Sigmoid colon (tissue), 7 donors: ENCODE measurements around the gene FAM43B. TPM values are rescaled to one million over a fixed set of nuclear protein-coding genes. Genes with fewer than 3 reads are reported as not detected.
"Not testable (repeated sequence)": the region's sequence is repeated elsewhere in the genome, so short reads cannot be mapped to it uniquely, and the experiment has no call there.

ENCODE experiments used
- DNase-seq: peaks from one replicate; pipeline ENCODE4 v3.0.0-alpha.2; 2019
- H3K27ac ChIP-seq, 4 donors: fragments of 200-600 bp; sonication (generic); one replicate each; pipeline ENCODE4 v1.5.1; 2016 to 2019; ENCODE audit warnings: mild to moderate bottlenecking in 1 of 4
- H3K27me3 ChIP-seq, 3 donors: fragments of 200-600 bp; sonication (generic); one replicate each; pipeline ENCODE4 v1.5.1; 2019; ENCODE audit warnings: mild to moderate bottlenecking in 1 of 3
- H3K36me3 ChIP-seq, 4 donors: fragments of 200-600 bp; sonication (generic); one replicate each; pipeline ENCODE4 v1.5.1; 2016 to 2019
- H3K4me1 ChIP-seq, 4 donors: fragments of 200-600 bp; sonication (generic); one replicate each; pipeline ENCODE4 v1.5.1; 2017 to 2019
- H3K4me3 ChIP-seq, 4 donors: fragments of 200-600 bp; sonication (generic); one replicate each; pipeline ENCODE4 v1.5.1; 2017 to 2019; ENCODE audit warnings: mild to moderate bottlenecking in 2 of 4, moderate library complexity in 1 of 4
- H3K9me3 ChIP-seq, 4 donors: fragments of 200-600 bp in 3 of 4; sonication (generic) in 3 of 4; one replicate each; pipeline versions ENCODE4 v1.5.1 to v1.6.1; 2013 to 2019
- EP300 ChIP-seq, 4 donors: sonication (generic); formaldehyde crosslinking; IDR thresholded peaks; one replicate each; pipeline ENCODE4 v1.6.1; 2017; ENCODE audit warnings: antibody characterized with exemption in 4 of 4
- POLR2A ChIP-seq, 2 donors: fragments of 450-650 bp; IDR thresholded peaks; one replicate each; pipeline ENCODE4 v1.6.1; 2016; ENCODE audit warnings: antibody characterized with exemption in 2 of 2, mild to moderate bottlenecking in 2 of 2, moderate library complexity in 2 of 2
- POLR2AphosphoS5 ChIP-seq, 4 donors: sonication (generic); formaldehyde crosslinking; IDR thresholded peaks; one replicate each; pipeline ENCODE4 v1.6.1; 2017; ENCODE audit warnings: antibody characterized with exemption in 4 of 4
- whole genome bisulfite sequencing, 2 donors: extraction: QIAGEN DNeasy Blood & Tissue Kit; methylation state at CpG; one replicate each; pipeline ENCODE4 v1.1.7; 2013; 5-methylcytosine and 5-hydroxymethylcytosine counted together
- intact Hi-C: fragments of 100-400 bp; cut with DNase I; formaldehyde crosslinking; loops from one replicate; pipeline ENCODE4 v1.15.1; 2023
- polyA plus RNA-seq, 3 donors: library from polyadenylated mRNA; stranded (reverse); fragments of 200-250 nt; gene quantifications; one replicate each; pipeline ENCODE4 v1.2.3, GENCODE V29; 2013
- total RNA-seq, 4 donors: library from RNA; depleted of rRNA; stranded (reverse); fragments of >200 nt; gene quantifications; one replicate each; pipeline ENCODE4 v1.1.0, GENCODE V29; 2016
- TF ChIP-seq, protein P1 (sequence below), 4 experiments: fragments of 450-650 bp in 3 of 4; fragments of 200-600 bp in 1 of 4; IDR thresholded peaks; one replicate each; pipeline ENCODE4 v1.5.1; 2016 to 2019; ENCODE audit warnings: antibody characterized with exemption in 4 of 4, mild to moderate bottlenecking in 3 of 4, moderate library complexity in 2 of 4
- donor health status: healthy with polysubstance abuse.
- donor health status: Bipolar disorder and iron deficiency.
- donor health status: healthy.

Gene FAM43B
- total and polyA plus RNA-seq, 7 donors = 0.23 to 1.7 (median 1.1) TPM; not detected in 1

DNA sequence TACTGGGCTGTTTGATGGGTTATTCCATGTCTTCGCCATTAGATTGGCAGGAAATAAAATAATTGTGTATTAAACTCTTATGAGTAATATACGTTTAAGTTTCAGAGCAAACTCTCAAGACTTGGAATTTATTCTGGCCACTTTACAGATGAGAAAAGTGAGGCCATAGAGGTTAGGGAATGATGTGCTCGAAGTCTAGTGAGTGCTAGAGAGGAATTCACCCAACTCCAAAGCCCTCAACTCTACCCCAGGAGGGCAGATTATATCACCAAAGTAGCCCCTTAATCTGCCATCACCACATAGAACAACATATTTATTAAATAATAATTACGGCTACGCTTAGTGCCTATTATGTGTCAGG, 44.0 kb upstream of the FAM43B start:
- peak overlapping the region; percentile 83 to 93 (median 88) for H3K27ac ChIP-seq
- no peaks in the 10 kb centered on the region for H3K27me3 ChIP-seq
- no peak for DNase-seq
- peak overlapping the region; percentile 68 to 96 (median 83) for H3K4me3 ChIP-seq
- H3K9me3 ChIP-seq = no peaks in the 10 kb centered on the region
- TF ChIP-seq POLR2A (IDR thresholded peaks at IDR 0.05) (no peak), EP300 (IDR thresholded peaks at IDR 0.05) (no peak), POLR2AphosphoS5 (IDR thresholded peaks at IDR 0.05) (no peak)
- TF ChIP-seq, protein P1, sequence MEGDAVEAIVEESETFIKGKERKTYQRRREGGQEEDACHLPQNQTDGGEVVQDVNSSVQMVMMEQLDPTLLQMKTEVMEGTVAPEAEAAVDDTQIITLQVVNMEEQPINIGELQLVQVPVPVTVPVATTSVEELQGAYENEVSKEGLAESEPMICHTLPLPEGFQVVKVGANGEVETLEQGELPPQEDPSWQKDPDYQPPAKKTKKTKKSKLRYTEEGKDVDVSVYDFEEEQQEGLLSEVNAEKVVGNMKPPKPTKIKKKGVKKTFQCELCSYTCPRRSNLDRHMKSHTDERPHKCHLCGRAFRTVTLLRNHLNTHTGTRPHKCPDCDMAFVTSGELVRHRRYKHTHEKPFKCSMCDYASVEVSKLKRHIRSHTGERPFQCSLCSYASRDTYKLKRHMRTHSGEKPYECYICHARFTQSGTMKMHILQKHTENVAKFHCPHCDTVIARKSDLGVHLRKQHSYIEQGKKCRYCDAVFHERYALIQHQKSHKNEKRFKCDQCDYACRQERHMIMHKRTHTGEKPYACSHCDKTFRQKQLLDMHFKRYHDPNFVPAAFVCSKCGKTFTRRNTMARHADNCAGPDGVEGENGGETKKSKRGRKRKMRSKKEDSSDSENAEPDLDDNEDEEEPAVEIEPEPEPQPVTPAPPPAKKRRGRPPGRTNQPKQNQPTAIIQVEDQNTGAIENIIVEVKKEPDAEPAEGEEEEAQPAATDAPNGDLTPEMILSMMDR (IDR thresholded peaks at IDR 0.05) = no peak
- intact Hi-C loops = loop anchor here (5.0 kb wide), 1 partner anchor 531 kb away; the partner anchor contains the start of gene PLA2G2A
- 62% methylated on average over 5 of the region's 5 CpGs for WGBS, 2 donors
- peaks cover 0 to 20% (median 0%) of the 10 kb centered on the region in 4 donors for H3K36me3 ChIP-seq
- peaks cover 0 to 48% (median 37%) of the 10 kb centered on the region in 4 donors for H3K4me1 ChIP-seq

DNA sequence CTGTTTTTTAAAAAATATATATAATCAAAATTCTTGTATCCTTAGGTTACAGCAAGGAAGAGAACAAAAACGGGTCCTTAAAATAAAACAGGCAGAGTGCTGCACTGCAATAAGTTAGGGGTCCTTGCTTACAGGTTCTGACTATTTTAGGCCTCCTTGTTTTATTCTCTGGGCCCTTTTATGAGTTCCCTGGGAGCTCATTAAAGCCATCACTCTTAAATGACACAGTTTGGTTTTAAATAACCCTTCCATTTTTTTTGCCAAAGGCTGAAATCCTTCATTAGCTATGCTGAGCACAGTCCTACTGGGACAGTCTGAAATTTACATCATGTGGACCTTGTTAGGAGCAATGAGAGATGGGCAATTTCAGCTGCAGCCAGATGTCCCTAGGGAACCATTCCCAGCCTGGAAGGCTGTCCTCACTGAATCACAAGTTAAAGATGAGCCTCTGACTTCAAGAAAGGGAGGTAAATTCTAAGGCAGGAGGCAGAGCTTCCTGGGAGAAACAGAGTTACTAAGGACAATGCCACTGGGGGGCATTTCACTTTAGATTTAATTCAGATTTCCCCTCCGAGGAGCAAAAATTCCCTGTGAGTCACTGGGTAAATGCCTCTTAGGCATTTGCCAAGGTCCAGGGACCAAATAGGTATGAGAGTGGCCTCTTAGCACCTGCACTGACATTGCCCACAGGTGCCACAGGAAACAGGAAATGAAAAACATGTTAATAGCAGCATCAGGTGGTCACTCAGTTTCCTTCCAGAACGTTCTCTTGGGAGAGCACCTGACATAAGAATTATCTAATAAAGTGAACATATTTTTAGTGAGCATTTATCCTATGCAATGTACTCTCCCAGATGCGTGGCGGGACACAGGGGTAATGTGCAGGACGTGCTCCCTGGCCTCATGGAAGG, 40.6 kb upstream of the FAM43B start:
- no peaks in the 10 kb centered on the region for H3K9me3 ChIP-seq
- DNase-seq = no peak
- no peak for TF ChIP-seq POLR2A (IDR thresholded peaks at IDR 0.05)
- no peak for TF ChIP-seq POLR2AphosphoS5 (IDR thresholded peaks at IDR 0.05)
- TF ChIP-seq, protein P1 (IDR thresholded peaks at IDR 0.05) = no peak
- no peak for TF ChIP-seq EP300 (IDR thresholded peaks at IDR 0.05)
- intact Hi-C loops = no loop called here
- no peak overlapping the region for H3K4me3 ChIP-seq
- no peak overlapping the region for H3K27ac ChIP-seq
- WGBS, 2 donors = 53 to 63% methylated on average over 6 of the region's 6 CpGs
- no peaks in the 10 kb centered on the region for H3K36me3 ChIP-seq
- H3K27me3 ChIP-seq = no peaks in the 10 kb centered on the region
- peaks cover 0 to 14% (median 8%) of the 10 kb centered on the region in 4 donors for H3K4me1 ChIP-seq

DNA sequence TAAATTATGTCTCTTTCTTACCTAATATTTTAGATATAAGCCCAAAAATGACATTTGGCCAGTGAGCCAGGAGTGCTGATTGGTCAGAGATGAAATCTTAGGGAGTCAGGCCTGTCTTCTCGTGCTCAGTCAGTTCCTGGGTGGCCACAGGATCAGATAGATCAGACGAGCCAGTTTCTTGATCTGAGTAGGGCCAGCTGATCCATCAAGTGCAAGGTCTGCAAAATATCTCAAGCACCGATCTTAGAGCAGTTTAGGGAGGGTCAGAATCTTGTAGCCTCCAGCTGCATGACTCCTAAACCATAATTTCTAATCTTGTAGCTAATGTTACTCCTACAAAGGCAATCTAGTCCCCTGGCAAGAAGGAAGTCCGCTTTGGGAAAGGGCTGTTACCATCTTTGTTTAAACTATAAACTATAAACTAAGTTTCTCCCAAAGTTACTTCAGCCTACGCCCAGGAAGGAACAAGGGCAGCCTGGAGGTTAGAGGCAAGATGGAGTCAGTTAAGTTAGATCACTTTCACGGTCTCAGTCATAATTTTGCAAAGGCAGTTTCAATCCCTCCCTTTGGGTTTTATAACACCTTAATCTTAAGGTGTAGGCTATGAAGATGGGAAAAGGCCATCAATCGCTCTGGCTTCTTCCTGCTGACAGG, 32.6 kb upstream of the FAM43B start:
- whole genome bisulfite sequencing, 2 donors = 32 to 56% methylated on average over 7 of the region's 7 CpGs
- not testable (repeated sequence) for H3K27ac ChIP-seq

DNA sequence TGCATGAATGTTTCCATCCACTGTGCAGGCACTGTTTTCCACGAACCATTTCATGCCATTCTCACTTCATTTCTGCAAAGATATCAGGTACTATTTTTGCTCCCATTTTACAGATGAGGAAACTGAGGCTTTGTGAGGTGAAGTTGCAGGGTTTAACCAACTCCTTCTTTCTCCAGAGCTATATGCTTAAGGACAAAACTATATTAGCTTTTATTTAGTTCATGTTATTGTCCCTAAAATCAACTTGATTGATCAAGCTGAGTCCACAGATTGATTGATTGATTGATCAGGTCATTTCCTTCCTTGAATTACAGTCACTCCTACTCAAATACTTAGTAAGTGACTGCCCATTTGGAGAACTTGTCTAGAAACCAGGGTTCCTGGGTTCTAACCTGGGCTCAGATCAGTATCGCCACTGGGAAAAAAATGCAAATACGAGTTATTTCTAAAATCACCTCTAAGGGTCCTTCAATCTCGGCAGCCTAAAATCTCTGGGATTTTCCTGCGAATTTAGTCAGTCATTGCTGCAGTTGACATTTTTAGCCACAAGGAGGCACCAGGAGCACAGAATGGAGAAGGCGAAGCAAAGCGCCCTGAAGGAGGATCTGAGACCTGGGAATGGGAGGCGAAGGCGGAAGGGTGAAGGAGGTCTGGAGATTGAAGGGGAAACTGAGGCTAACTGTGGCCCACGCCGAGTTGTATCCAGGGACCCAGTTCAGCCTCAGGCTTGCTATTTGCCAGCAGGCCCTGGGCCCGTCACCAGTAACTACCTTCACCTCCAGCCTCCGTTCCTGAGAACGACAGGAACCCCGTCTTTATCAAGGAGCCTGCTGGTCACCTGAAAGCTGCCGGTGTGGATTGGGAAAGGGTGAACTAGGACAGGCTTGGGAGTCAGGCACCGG, 30.2 kb upstream of the FAM43B start:
- no peaks in the 10 kb centered on the region for H3K27me3 ChIP-seq
- no peak overlapping the region for H3K27ac ChIP-seq
- 19 to 23% methylated on average over 17 of the region's 17 CpGs for WGBS, 2 donors
- no peaks in the 10 kb centered on the region for H3K9me3 ChIP-seq
- intact Hi-C loops = loop anchor here (2.0 kb wide), 1 partner anchor 111 kb away; the partner anchor contains the start of gene PINK1
- H3K4me3 ChIP-seq = peak overlapping the region in 1 of 4 donors; percentile 6
- H3K36me3 ChIP-seq = no peaks in the 10 kb centered on the region
- peak; percentile 85 for DNase-seq
- TF ChIP-seq, protein P1 (IDR thresholded peaks at IDR 0.05) = peak; percentile 87 to 93 (median 90)
- no peak for TF ChIP-seq EP300 (IDR thresholded peaks at IDR 0.05)
- peaks cover 0 to 7% (median 0%) of the 10 kb centered on the region in 4 donors for H3K4me1 ChIP-seq

More for the DNA sequence above, 32.6 kb upstream of the FAM43B start:
- DNase-seq, H3K36me3 ChIP-seq, H3K9me3 ChIP-seq, H3K4me1 ChIP-seq, H3K27me3 ChIP-seq, intact Hi-C loops, H3K4me3 ChIP-seq: not testable (repeated sequence)
